GM19351 (cell line): ENCODE results near the gene RBM22.
"Not testable (repeated sequence)": the region's sequence is repeated elsewhere in the genome, so short reads cannot be mapped to it uniquely, and the experiment has no call there.

ENCODE experiments used
- ATAC-seq: cut with Tn5 transposase; IDR thresholded peaks from one replicate; pipeline ENCODE4 v1.9.1; 2021; ENCODE audit warnings: mild to moderate bottlenecking, moderate library complexity; ENCODE audit not compliant: unreplicated experiment

RBM22 gene

GRCh38 chr5:150700594-150701377 lies at the start of gene RBM22:
TSS of gene RBM22 (minus strand) at chr5:150701062. CDS start at chr5:150700985, 77 bp downstream.
- ATAC-seq: peak; percentile 96

- ATAC-seq: no peak
These were observed 49.6 kb upstream of the RBM22 start for GRCh38 chr5:150750469-150750868.

GRCh38 chr5:150743142-150743488 lies 42.3 kb upstream of the RBM22 start:
- ATAC-seq: not testable (repeated sequence)

GRCh38 chr5:150742455-150743141 lies 41.7 kb upstream of the RBM22 start:
- not testable (repeated sequence) for ATAC-seq

- no peak for ATAC-seq
These were observed 40.1 kb upstream of the RBM22 start for GRCh38 chr5:150740992-150741391.

- no peak for ATAC-seq
These were observed 38.0 kb upstream of the RBM22 start for GRCh38 chr5:150738862-150739261.

- ATAC-seq: peak; percentile 96
These were observed 33.9 kb upstream of the RBM22 start for GRCh38 chr5:150734579-150735384.

GRCh38 chr5:150731669-150732242 lies 30.9 kb upstream of the RBM22 start:
- ATAC-seq: no peak

- no peak for ATAC-seq
These were observed 29.0 kb upstream of the RBM22 start for GRCh38 chr5:150729859-150730258.

GRCh38 chr5:150723845-150724244 lies 23.0 kb upstream of the RBM22 start:
- ATAC-seq: no peak

- no peak for ATAC-seq
These were observed 9.3 kb upstream of the RBM22 start for GRCh38 chr5:150710165-150710564.

- no peak for ATAC-seq
These were observed 6.0 kb upstream of the RBM22 start for GRCh38 chr5:150706776-150707390.

- ATAC-seq: no peak
These were observed 2.9 kb upstream of the RBM22 start for GRCh38 chr5:150703762-150704161.

GRCh38 chr5:150700246-150700593 lies 642 bp downstream of the RBM22 start:
- peak; percentile 2 for ATAC-seq

GRCh38 chr5:150694612-150695011 lies 6.2 kb downstream of the RBM22 start:
- no peak for ATAC-seq

GRCh38 chr5:150692276-150692675 lies 8.6 kb downstream of the RBM22 start:
- no peak for ATAC-seq

GRCh38 chr5:150690760-150691159 lies 10.1 kb downstream of the RBM22 start:
- ATAC-seq: no peak

GRCh38 chr5:150689120-150689519 lies 11.7 kb downstream of the RBM22 start:
- ATAC-seq: no peak

- no peak for ATAC-seq
These were observed 24.3 kb downstream of the RBM22 start for GRCh38 chr5:150676578-150676977.

- ATAC-seq: no peak
These were observed 25.8 kb downstream of the RBM22 start for GRCh38 chr5:150675069-150675468.

GRCh38 chr5:150674341-150674821 lies 26.5 kb downstream of the RBM22 start:
- no peak for ATAC-seq
